GM21367 (cell line): ENCODE data around the gene MEG3.

Experiments used
- ATAC-seq: cut with Tn5 transposase; IDR thresholded peaks from one replicate; pipeline ENCODE4 v1.9.1; 2021; ENCODE audit not compliant: unreplicated experiment

The MEG3 gene

GRCh38 chr14:100879194-100879593 lies 53.3 kb downstream of the MEG3 start:
- no peak for ATAC-seq

- ATAC-seq, result no peak
Observed at GRCh38 chr14:100879782-100880181, 53.9 kb downstream of the MEG3 start.

DNA sequence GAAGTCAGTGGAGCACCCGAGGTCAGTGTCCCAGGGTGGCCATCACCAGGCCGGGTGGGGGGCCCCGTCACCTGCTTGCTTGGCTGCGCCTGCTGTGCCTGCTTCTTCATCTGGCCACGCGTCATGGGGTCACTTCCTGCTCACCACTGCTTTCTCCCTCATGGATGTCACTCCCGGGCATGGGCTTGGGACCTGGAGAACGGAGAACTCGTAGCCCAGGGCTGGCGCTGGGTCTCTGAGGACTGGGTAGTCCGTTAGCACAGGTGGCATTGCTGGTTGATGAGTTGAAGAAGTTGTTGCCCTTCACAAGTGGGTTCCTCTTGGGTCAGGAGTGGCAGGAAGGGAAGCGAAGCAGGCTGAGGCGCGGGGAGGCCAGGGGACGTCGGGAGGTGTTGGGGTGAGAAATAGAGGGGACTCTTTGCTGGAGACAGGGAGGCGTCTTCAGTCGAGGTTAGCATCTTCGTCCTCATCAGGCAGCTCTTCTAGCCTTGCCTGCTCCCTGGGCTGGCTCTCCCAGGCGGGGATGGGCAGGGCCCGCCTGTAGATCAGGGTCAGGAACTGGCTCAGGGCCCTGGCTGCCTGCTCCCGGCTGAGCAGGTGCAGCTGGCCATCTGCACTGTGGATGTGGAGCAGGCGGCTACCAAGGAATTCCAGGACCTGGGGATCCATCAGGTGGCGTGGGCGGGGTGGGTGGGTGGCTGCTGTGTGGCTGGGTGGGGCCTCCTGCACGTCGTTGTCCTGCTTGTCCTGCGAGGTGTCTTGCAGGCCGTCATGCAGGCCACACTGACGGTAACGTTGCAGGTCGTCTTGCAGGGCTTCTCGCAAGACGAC lies 54.6 kb downstream of the MEG3 start:
- no peak for ATAC-seq

DNA sequence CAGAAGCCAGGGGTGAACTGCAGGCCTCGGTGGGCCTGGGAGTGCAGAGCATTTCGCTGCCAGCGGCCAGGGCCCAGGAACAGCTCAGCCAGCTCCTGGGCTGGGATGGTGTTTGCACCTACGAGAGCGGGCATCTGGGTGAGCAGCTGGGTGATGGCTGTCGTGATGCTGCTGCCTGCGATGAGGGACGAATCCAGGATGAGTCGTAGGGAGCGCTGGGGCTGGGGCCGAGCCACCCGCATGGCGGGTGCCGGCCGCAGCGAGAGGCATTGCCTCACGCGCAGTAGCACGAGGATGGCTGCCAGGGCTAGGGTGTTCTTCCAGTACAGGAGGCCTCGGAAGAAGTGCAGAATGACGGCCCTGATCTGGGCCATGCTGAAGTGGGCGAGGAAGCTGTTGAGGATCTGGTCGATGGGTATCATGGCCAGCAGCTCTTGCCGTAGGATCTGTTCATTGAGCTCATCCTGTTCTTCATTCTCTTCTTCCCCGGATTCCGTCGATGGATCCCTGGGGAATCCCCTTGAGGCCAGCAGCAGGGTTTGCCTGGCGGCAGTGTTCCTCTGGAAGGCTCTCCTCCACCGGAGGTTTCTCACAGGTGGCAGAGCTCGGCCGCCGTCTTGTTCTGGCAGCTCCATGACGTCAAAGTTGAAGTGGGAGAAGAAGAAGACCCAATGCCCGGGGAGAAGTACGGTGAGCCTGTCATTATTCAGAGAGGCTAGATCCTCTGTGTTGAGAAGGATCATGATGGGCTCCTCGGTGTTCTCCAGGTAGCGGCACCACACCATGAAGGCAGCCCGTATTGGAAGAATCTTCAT lies 55.5 kb downstream of the MEG3 start:
- ATAC-seq, result no peak

DNA sequence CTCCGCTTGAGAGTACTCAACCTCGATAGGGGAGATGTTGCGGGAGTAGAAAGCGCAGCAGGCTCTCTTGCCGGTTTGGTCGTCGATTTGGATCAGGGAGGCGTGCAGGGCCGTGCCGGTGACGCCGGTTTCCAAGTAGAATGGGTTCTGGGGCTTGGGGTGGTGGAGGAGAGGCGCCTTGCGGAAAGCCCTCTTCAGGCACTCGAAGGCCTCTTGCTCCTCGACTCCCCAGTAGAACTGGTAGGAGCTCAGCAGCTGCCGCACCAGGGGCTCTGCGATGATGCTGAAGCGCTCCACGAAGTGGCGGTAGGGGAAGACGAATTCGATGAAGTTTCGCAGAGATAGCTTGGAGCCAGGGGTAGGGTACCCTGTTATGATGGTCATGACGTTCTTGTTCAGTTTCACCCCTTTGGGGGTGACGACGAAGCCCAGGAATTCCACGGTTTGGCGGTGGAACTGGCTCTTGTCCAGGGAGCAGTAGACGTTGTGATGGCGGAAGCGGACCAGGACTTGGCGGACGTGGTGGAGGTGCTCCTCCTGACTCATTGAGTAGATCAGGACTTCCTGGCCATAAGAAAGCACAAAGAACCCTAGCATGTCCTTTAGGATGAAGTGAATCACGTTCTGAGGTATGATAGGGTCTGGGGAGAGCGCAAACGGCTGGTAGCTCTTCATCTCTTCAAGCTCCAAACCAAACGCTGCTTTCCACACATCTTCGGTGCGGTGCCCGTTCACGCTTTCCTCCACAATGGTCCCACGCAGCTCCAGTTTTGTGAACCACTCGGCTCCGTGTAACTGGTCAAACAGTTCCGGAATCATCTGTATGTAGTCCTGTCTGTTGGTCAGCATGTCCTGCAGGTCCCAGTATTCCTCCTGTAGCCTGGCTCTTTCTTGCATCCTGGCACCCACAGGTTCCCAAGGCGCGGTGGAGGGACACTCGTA lies 56.4 kb downstream of the MEG3 start:
- no peak for ATAC-seq

GRCh38 chr14:100882991-100883788 lies 57.3 kb downstream of the MEG3 start:
- ATAC-seq, result no peak

GRCh38 chr14:100883789-100884101 lies 57.8 kb downstream of the MEG3 start:
- no peak for ATAC-seq

DNA sequence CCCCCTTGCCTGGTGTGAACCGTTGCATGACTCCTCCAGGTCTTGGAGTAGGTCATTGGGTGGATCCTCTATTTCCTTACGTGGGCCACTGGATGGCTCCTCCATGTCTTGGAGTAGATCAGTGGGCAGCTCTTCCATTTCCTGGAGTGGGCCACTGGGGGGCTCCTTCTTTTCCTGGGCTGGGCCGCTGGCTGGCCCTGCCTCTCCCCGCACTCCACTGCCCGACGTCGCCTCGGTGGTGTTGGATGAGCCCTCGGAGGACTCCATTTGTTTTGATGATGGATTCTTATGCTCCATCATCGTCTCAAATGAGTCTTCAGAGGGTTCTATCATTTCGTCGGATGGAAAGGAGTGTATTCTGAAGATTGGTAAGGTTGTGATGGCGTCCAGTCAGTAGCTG lies 58.5 kb downstream of the MEG3 start:
- no peak for ATAC-seq

DNA sequence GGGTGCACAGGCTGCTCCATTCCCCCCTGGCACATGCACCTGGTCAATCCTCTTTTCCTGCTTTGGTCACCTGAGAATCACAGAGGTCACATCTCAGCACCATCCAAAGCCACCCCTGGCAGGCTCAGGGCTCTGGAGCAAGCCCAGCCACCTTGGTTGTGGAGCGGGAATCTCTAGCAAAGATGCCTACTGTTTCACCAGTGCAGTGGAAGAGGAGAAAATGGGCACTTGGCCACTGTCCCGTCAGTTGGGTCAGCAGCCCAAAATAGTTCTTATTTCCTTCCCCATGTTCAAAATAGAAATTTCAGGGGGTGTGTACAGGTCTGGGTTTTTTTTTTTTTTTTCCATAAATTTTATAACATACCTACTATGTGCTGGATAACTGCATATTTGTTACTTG lies 59.3 kb downstream of the MEG3 start:
- ATAC-seq, result no peak

GRCh38 chr14:100885617-100886016 lies 59.7 kb downstream of the MEG3 start:
- no peak for ATAC-seq

DNA sequence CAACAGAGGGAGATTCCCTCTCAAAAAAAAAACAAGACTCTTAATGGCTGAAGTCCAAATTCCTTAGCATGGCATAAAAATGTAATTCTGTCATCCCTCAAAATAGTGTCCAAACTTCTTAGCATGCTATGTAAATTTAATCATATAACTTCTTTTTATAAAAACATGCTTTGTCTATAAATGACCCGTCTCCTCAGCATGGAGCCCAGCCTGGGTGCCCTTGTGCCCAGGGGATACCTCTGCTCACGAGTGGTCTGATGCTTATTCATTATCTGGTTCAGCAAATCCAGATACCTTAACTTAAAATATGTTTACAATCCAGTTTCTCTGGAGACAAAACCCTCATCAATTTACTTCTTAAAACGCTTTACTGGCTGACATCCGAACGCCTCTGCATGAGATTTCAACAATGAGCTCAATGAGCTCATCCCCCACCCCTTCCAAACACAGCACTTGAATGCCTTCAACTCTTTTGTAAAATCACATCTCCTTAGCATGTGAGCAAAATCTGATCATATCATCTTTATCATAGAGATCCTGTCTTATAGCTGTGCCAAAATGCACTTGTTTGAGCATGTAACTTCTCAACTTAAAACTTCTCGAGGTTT lies 61.9 kb downstream of the MEG3 start:
- no peak for ATAC-seq

DNA sequence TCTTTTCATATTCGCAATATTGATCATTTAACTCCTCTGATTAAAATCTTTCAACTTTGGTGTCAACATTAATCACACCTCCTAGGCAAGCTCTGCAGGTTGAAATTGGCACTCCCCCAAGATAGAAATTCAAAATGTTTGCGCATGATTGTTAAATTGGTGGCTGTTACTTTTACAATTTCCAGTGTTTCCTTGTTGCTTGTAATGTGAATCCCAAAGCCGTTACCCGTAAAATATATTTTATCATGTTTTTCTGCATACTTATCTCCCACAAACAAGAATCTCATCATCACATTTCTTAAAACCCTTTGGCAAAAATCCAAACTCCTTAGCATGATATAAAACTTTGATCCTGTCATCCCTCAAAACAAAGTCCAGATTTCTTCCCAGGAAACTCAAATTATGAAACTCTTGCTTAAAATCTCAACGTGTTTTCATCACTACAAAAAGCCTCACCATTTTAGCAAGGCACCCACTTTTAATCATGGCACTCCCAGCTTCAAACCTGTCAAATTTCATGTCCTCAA lies 62.9 kb downstream of the MEG3 start:
- no peak for ATAC-seq

DNA sequence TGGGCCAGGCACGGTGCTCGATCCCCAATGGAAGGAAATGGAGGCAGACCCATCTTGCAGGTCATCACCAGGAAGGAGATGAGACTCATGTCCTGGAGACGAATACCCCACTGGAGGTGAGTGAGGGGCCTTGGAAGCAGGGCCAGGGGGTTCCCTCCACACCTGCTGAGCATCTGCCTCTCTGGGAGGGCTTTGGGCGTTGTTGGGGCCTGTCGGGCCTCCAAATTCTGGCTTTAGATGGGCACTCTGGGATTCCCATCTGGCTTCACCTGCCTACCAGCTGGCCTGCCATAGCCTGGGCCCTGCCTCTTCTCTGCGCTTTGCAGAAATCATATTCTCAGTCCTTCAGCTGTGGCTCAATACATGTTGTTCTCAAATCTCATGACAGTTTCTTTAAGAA lies 63.7 kb downstream of the MEG3 start:
- ATAC-seq, result no peak

DNA sequence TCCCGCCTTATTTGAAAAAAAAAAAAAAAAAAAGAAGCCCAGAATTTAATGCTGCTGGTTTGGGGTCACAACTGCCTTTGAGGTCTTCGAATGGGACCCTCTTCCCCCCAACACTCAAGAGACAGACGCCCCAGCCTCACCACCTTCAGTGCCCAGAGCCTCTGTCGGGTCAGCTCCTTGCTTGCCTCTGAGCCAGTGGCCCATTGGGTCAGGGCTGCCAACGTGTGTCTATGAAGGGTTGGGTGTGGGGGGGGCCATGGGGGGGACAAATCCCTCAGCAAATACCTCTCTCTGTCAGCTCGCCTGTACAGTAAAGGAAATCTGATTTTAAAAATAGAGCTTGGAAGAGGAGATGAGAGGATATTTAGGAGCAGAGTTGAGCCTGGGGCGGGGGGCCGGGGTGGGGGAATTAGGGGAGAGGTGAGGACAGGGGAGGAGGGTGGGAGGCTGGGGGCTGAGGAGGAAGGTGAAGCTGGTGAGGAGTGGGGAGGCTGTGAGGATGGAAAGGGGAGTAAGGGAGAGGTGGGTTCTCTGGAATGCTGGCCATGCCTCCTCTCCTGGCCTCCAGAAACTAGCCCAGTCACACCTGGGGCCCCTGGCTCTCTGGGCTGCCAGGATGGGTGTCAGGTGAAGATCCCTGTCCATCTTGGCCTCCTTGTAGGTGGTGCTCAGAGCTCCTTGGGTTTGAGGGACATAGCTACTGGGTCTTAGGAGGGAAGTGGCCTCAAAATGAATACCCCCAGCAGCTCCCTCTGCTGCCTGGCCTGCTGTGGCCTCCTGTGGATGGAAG lies 64.3 kb downstream of the MEG3 start:
- ATAC-seq, result no peak

- ATAC-seq, result no peak
Observed at GRCh38 chr14:100891051-100891450, 65.1 kb downstream of the MEG3 start.

GRCh38 chr14:100891501-100892445 lies 65.9 kb downstream of the MEG3 start:
- ATAC-seq, result no peak

DNA sequence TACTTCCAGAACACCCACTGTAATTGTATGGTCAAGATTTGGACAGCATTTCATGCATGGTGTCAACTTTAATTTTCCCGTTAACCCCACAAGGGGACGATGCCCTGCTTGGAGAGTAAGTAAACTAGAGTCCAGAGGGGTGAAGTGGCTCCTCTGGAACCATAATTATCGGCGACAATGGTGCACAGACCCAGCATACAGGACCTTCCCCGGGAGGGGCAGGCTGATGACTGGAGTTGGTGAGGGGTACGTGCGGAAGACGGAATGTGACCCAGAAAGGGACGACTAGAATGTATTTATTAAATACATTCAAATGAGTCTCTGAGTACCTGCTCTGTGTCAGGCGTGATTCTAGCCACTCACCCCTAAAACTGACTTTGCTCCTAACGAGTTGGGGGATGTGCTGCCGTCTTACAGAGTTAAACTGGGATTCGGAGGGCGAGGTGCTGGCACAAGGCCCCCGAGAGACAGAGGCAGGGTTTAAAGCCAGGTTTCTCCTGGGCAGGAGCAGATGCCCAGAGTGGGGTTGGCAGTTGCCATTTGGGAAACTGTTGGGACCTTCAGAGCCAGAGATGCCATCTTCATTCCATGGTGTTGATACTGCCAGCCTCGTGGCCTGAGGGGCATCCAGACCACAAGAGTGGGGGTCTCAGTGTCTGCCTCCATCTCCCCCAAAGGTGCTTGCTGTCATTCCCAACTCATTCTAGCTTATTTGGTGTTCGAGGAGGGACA lies 66.7 kb downstream of the MEG3 start:
- ATAC-seq, result no peak
